Prostate gland (tissue), 2 donors: ENCODE results near the gene WDR5. TPM values are rescaled to one million over a fixed set of nuclear protein-coding genes. Genes with fewer than 3 reads are reported as not detected.

ENCODE experiments used
- DNase-seq: peaks from one replicate; pipeline ENCODE4 v3.0.0-alpha.2; 2019; ENCODE audit warnings: low spot score
- H3K27ac ChIP-seq, 2 donors: fragments of 200-600 bp; sonication (generic); 2 replicates each; pipeline ENCODE4 v1.5.1; 2017 to 2019
- H3K27me3 ChIP-seq: fragments of 200-600 bp; sonication (generic); replicated peaks from 2 replicates; pipeline ENCODE4 v1.5.1; 2019; ENCODE audit not compliant: insufficient read depth
- H3K36me3 ChIP-seq, 2 donors: fragments of 200-600 bp; sonication (generic); 1 replicate in 1 of 2; 2 replicates in 1 of 2; pipeline versions ENCODE4 v1.5.1 to v1.8.1; 2017 to 2019
- H3K4me1 ChIP-seq: fragments of 200-600 bp; sonication (generic); replicated peaks from 2 replicates; pipeline ENCODE4 v1.5.1; 2019
- H3K4me3 ChIP-seq, 2 donors: fragments of 200-600 bp; sonication (generic); 2 replicates each; pipeline ENCODE4 v1.5.1; 2017 to 2019
- H3K9me3 ChIP-seq: fragments of 200-600 bp; sonication (generic); 2 replicates; pipeline ENCODE4 v1.5.1; 2017
- CTCF ChIP-seq, 4 experiments: fragments of 200-600 bp in 2 of 4; fragments of 450-650 bp in 2 of 4; sonication (generic) in 2 of 4; IDR thresholded peaks; 1 replicate in 3 of 4; 2 replicates in 1 of 4; pipeline ENCODE4 v1.5.1; 2016 to 2019; ENCODE audit warnings: antibody characterized with exemption in 4 of 4, mild to moderate bottlenecking in 2 of 4, moderate library complexity in 2 of 4
- POLR2A ChIP-seq: fragments of 450-650 bp; IDR thresholded peaks from one replicate; pipeline ENCODE4 v1.6.1; 2016; ENCODE audit warnings: antibody characterized with exemption, mild to moderate bottlenecking
- POLR2AphosphoS5 ChIP-seq: sonication (generic); formaldehyde crosslinking; IDR thresholded peaks from one replicate; pipeline ENCODE4 v1.6.1; 2017; ENCODE audit warnings: antibody characterized with exemption
- WGBS: methylation state at CpG from one replicate; pipeline ENCODE4 v1.1.5; 2018; 5-methylcytosine and 5-hydroxymethylcytosine counted together
- intact Hi-C: fragments of 100-400 bp; cut with DNase I; formaldehyde crosslinking; loops from one replicate; pipeline ENCODE4 v1.14.2; 2022
- total RNA-seq, 2 donors: library from RNA; depleted of rRNA; stranded (reverse); fragments of >200 nt; gene quantifications; one replicate each; pipeline ENCODE4 v1.1.0, GENCODE V29; 2016

WDR5 gene
- total RNA-seq, 2 donors from 2014 or later = 28.6 to 67.9 TPM

GRCh38 chr9:134172198-134173126 lies 36.6 kb downstream of the WDR5 start:
- H3K9me3 ChIP-seq = no peaks in the 10 kb centered on the region
- intact Hi-C loops = loop anchor here (5.0 to 10.0 kb wide), 6 partner anchors 40 to 572 kb away; partner anchors contain the start of genes COL5A1 and RXRA
- no peaks in the 10 kb centered on the region for H3K4me1 ChIP-seq
- no peaks in the 10 kb centered on the region for H3K27me3 ChIP-seq
- no peak for TF ChIP-seq POLR2AphosphoS5
- TF ChIP-seq CTCF (IDR thresholded peaks at IDR 0.05) = no peak
- TF ChIP-seq POLR2A = no peak
- H3K36me3 ChIP-seq = no peaks in the 10 kb centered on the region
- H3K4me3 ChIP-seq = no peak overlapping the region
- peak overlapping the region in 1 of 2 donors; percentile 62 for H3K27ac ChIP-seq
- 81% methylated on average over 31 of the region's 31 CpGs for WGBS
- no peak for DNase-seq

- no peak overlapping the region for H3K4me3 ChIP-seq
- H3K9me3 ChIP-seq = no peaks in the 10 kb centered on the region
- TF ChIP-seq POLR2AphosphoS5 (no peak), CTCF (IDR thresholded peaks at IDR 0.05) (no peak), POLR2A (no peak)
- no peaks in the 10 kb centered on the region for H3K4me1 ChIP-seq
- DNase-seq = no peak
- no peaks in the 10 kb centered on the region for H3K36me3 ChIP-seq
- no peaks in the 10 kb centered on the region for H3K27me3 ChIP-seq
- 91% methylated on average over 46 of the region's 46 CpGs for WGBS
- intact Hi-C loops = loop anchor here (5.0 to 10.0 kb wide), 6 partner anchors 39 to 571 kb away; partner anchors contain the start of genes COL5A1 and RXRA
- peak overlapping the region in 1 of 2 donors; percentile 62 for H3K27ac ChIP-seq
These were observed 37.5 kb downstream of the WDR5 start for GRCh38 chr9:134173127-134174072.

- Histone ChIP-seq H3K27me3 (no peaks in the 10 kb centered on the region), H3K36me3 (no peaks in the 10 kb centered on the region), H3K4me1 (no peaks in the 10 kb centered on the region), H3K27ac (no peak overlapping the region), H3K9me3 (no peaks in the 10 kb centered on the region), H3K4me3 (no peak overlapping the region)
- 85% methylated on average over 9 of the region's 9 CpGs for WGBS
- TF ChIP-seq POLR2A (no peak), POLR2AphosphoS5 (no peak), CTCF (IDR thresholded peaks at IDR 0.05) (no peak)
- no peak for DNase-seq
- intact Hi-C loops = loop anchor here (5.0 to 10.0 kb wide), 6 partner anchors 38 to 571 kb away; partner anchors contain the start of genes COL5A1 and RXRA
These were observed 38.2 kb downstream of the WDR5 start for GRCh38 chr9:134174073-134174449.

GRCh38 chr9:134174526-134175290 lies 38.8 kb downstream of the WDR5 start:
- H3K36me3 ChIP-seq = no peaks in the 10 kb centered on the region
- H3K9me3 ChIP-seq = no peaks in the 10 kb centered on the region
- no peak overlapping the region for H3K27ac ChIP-seq
- intact Hi-C loops = loop anchor here (5.0 to 10.0 kb wide), 6 partner anchors 38 to 570 kb away; partner anchors contain the start of genes COL5A1 and RXRA
- H3K4me1 ChIP-seq = no peaks in the 10 kb centered on the region
- H3K27me3 ChIP-seq = no peaks in the 10 kb centered on the region
- WGBS = 76% methylated on average over 19 of the region's 19 CpGs
- no peak for DNase-seq
- TF ChIP-seq POLR2AphosphoS5 = no peak
- no peak overlapping the region for H3K4me3 ChIP-seq
